Uterus (tissue), 4 donors: Measurements from ENCODE around the gene RREB1. TPM values are rescaled to one million over a fixed set of nuclear protein-coding genes. Genes with fewer than 3 reads are reported as not detected.

Source experiments
- DNase-seq, 2 donors: peaks; one replicate each; pipeline ENCODE4 v3.0.0-alpha.2; 2019 to 2020
- H3K27ac ChIP-seq, 2 donors: fragments of 200-600 bp; sonication (generic); 1 replicate in 1 of 2; 2 replicates in 1 of 2; pipeline ENCODE4 v1.5.1; 2016 to 2018
- H3K27me3 ChIP-seq, 2 donors: fragments of 200-600 bp; sonication (generic); one replicate each; pipeline ENCODE4 v1.5.1; 2018 to 2019; ENCODE audit warnings: control low read depth in 1 of 2
- H3K36me3 ChIP-seq, 2 donors: fragments of 200-600 bp; sonication (generic); one replicate each; pipeline ENCODE4 v1.5.1; 2019; ENCODE audit warnings: control low read depth in 1 of 2
- H3K4me1 ChIP-seq, 2 donors: fragments of 200-600 bp; sonication (generic); one replicate each; pipeline ENCODE4 v1.5.1; 2018 to 2019; ENCODE audit warnings: control low read depth in 1 of 2
- H3K4me3 ChIP-seq, 2 donors: fragments of 200-600 bp; sonication (generic); 1 replicate in 1 of 2; 2 replicates in 1 of 2; pipeline ENCODE4 v1.5.1; 2018 to 2019; ENCODE audit warnings: mild to moderate bottlenecking in 1 of 2
- H3K9me3 ChIP-seq, 2 donors: fragments of 200-600 bp; sonication (generic); one replicate each; pipeline ENCODE4 v1.5.1; 2019; ENCODE audit warnings: control low read depth in 1 of 2
- CTCF ChIP-seq, 4 experiments: fragments of 200-600 bp in 2 of 4; fragments of 450-650 bp in 2 of 4; sonication (generic) in 2 of 4; IDR thresholded peaks; one replicate each; pipeline ENCODE4 v1.5.1; 2016 to 2019; ENCODE audit warnings: antibody characterized with exemption in 4 of 4, mild to moderate bottlenecking in 2 of 4, moderate library complexity in 1 of 4
- POLR2A ChIP-seq, 2 donors: fragments of 450-650 bp; IDR thresholded peaks; one replicate each; pipeline ENCODE4 v1.6.1; 2016; ENCODE audit warnings: antibody characterized with exemption in 2 of 2, mild to moderate bottlenecking in 1 of 2, moderate library complexity in 1 of 2
- intact Hi-C: fragments of 100-400 bp; cut with DNase I; formaldehyde crosslinking; loops from one replicate; pipeline ENCODE4 v1.15.1; 2023; ENCODE audit warnings: low total_unique reads
- small RNA-seq: library from RNA; depleted of rRNA; stranded (forward); fragments of <200 nt; gene quantifications from one replicate; pipeline ENCODE3, GENCODE V24; 2016
- total RNA-seq, 4 donors: library from RNA; depleted of rRNA in 3 of 4; stranded (reverse); fragments of >200 nt in 3 of 4; gene quantifications; one replicate each; pipeline versions ENCODE4 v1.1.0 to v1.2.4, GENCODE V29; 2014 to 2023
- donor health status: DM: yes; HTN: yes; CAD: no.

The RREB1 gene
- total RNA-seq, 4 donors from 2014 or later = 15.1 to 65.9 (median 22.7) TPM

GRCh38 chr6:7292596-7293255, 185.0 kb downstream of the RREB1 start:
- no peak overlapping the region for H3K4me3 ChIP-seq
- no peaks in the 10 kb centered on the region for H3K36me3 ChIP-seq
- no peaks in the 10 kb centered on the region for H3K9me3 ChIP-seq
- TF ChIP-seq CTCF (IDR thresholded peaks at IDR 0.05) (no peak), POLR2A (IDR thresholded peaks at IDR 0.05) (no peak)
- no peaks in the 10 kb centered on the region for H3K4me1 ChIP-seq
- intact Hi-C loops = no loop called here
- DNase-seq = no peak
- no peaks in the 10 kb centered on the region for H3K27me3 ChIP-seq
- H3K27ac ChIP-seq = no peak overlapping the region

- Histone ChIP-seq H3K27me3 (no peaks in the 10 kb centered on the region), H3K36me3 (no peaks in the 10 kb centered on the region), H3K27ac (no peak overlapping the region), H3K4me1 (no peaks in the 10 kb centered on the region), H3K9me3 (no peaks in the 10 kb centered on the region), H3K4me3 (no peak overlapping the region)
- intact Hi-C loops = no loop called here
- DNase-seq = no peak
- TF ChIP-seq POLR2A (IDR thresholded peaks at IDR 0.05) (no peak), CTCF (IDR thresholded peaks at IDR 0.05) (no peak)
Measured at GRCh38 chr6:7295916-7296315, 188.2 kb downstream of the RREB1 start.

- H3K36me3 ChIP-seq = no peaks in the 10 kb centered on the region
- intact Hi-C loops = no loop called here
- no peaks in the 10 kb centered on the region for H3K4me1 ChIP-seq
- no peak for TF ChIP-seq CTCF (IDR thresholded peaks at IDR 0.05)
- no peak for TF ChIP-seq POLR2A (IDR thresholded peaks at IDR 0.05)
- H3K4me3 ChIP-seq = no peak overlapping the region
- no peak overlapping the region for H3K27ac ChIP-seq
- H3K9me3 ChIP-seq = no peaks in the 10 kb centered on the region
- H3K27me3 ChIP-seq = no peaks in the 10 kb centered on the region
- DNase-seq = no peak
Measured at GRCh38 chr6:7296602-7297001, 188.8 kb downstream of the RREB1 start.

- Histone ChIP-seq H3K27me3 (no peaks in the 10 kb centered on the region), H3K27ac (no peak overlapping the region), H3K4me1 (no peaks in the 10 kb centered on the region), H3K9me3 (no peaks in the 10 kb centered on the region), H3K36me3 (no peaks in the 10 kb centered on the region), H3K4me3 (no peak overlapping the region)
- intact Hi-C loops = no loop called here
- no peak for DNase-seq
- TF ChIP-seq CTCF (IDR thresholded peaks at IDR 0.05) (no peak), POLR2A (IDR thresholded peaks at IDR 0.05) (no peak)
Measured at GRCh38 chr6:7298113-7298512, 190.4 kb downstream of the RREB1 start.

- intact Hi-C loops = no loop called here
Measured at GRCh38 chr6:7300926-7301325, 193.2 kb downstream of the RREB1 start.

More at GRCh38 chr6:7300926-7301325, 193.2 kb downstream of the RREB1 start:
- H3K4me3 ChIP-seq = no peak overlapping the region
- H3K36me3 ChIP-seq = no peaks in the 10 kb centered on the region
- no peak overlapping the region for H3K27ac ChIP-seq
- no peaks in the 10 kb centered on the region for H3K9me3 ChIP-seq
- no peak for TF ChIP-seq CTCF (IDR thresholded peaks at IDR 0.05)
- no peaks in the 10 kb centered on the region for H3K27me3 ChIP-seq
- DNase-seq = no peak
- H3K4me1 ChIP-seq = no peaks in the 10 kb centered on the region

Small RNA genes lying within 50 kb of the gene (small RNA-seq; reads per million reads assigned to genes)
- not detected for gene RF00019

Other genes starting within 250 kb of the RREB1 start
- 100 to 1,000 TPM in 3 of 4 donors, 10 to 100 TPM in 1; 77.4 to 138 (median 126) TPM for gene SSR1, start 205.2 kb downstream of the RREB1 start, total RNA-seq